Ishikawa (cell line): Measurements from ENCODE around the gene GALNT2.

Source experiments
- CEBPB ChIP-seq: IDR thresholded peaks from 2 replicates; pipeline ENCODE4 v1.6.1; 2012
- CREB1 ChIP-seq: IDR thresholded peaks from 2 replicates; pipeline ENCODE4 v1.6.1; 2012; ENCODE audit warnings: low read depth
- EP300 ChIP-seq: IDR thresholded peaks from 2 replicates; pipeline ENCODE4 v1.6.1; 2012; ENCODE audit warnings: borderline replicate concordance
- FOXM1 ChIP-seq: IDR thresholded peaks from 2 replicates; pipeline ENCODE4 v1.6.1; 2012; ENCODE audit warnings: low read depth, borderline replicate concordance
- MAX ChIP-seq: IDR thresholded peaks from 2 replicates; pipeline ENCODE4 v1.6.1; 2012
- RAD21 ChIP-seq: IDR thresholded peaks from 2 replicates; pipeline ENCODE4 v1.6.1; 2012; ENCODE audit warnings: low read depth
- REST ChIP-seq: IDR thresholded peaks from 2 replicates; pipeline ENCODE4 v1.6.1; 2012; ENCODE audit warnings: low read depth, mild to moderate bottlenecking
- TAF1 ChIP-seq: IDR thresholded peaks from 2 replicates; pipeline ENCODE4 v1.6.1; 2012; ENCODE audit warnings: low read depth, mild to moderate bottlenecking
- YY1 ChIP-seq: IDR thresholded peaks from 2 replicates; pipeline ENCODE4 v1.6.1; 2012; ENCODE audit warnings: low read depth

- TF ChIP-seq EP300, result no peak
- TF ChIP-seq REST, result no peak
- TF ChIP-seq CEBPB, result no peak
- no peak for TF ChIP-seq TAF1
- TF ChIP-seq CREB1, result no peak
- TF ChIP-seq YY1, result no peak
- no peak for TF ChIP-seq MAX
- TF ChIP-seq FOXM1, result no peak
- TF ChIP-seq RAD21, result no peak
Observed at GRCh38 chr1:230261928-230262650, 195.1 kb downstream of the GALNT2 start.
